ENCODE measurements around the gene CACFD1. TPM values are rescaled to one million over a fixed set of nuclear protein-coding genes. Genes with fewer than 3 reads are reported as not detected.

CACFD1 gene
- total RNA-seq, 4 donors from 2014 or later = 2.3 to 21.6 (median 5.2) TPM

DNA sequence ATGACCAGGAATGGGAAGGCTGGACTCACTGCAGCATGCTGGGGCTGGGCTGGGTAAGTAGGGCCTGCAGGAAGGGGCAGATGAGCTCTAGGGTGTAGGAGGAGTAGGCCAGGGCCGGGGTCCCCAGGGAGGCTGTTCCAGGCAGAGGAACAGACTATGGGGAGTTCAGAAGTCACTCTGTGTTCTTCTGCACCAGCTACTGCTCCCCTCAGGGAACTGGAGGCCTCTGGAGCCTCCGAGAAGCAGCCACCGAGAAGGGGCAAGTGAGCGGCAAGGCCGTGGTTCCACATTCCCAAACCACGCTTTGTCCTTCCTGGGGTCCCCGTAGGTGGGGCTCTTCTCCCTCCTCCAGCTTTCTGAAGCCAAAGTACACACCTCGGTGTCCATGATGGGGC is 27.6 kb downstream of the CACFD1 start:
- no peaks in the 10 kb centered on the region for H3K36me3 ChIP-seq
- H3K4me3 ChIP-seq = no peak overlapping the region
- H3K4me1 ChIP-seq = no peaks in the 10 kb centered on the region
- intact Hi-C loops (cut with DNase I; ENCODE audit: low total_unique reads) = loop anchor here (5.0 kb wide), 2 partner anchors 80 to 300 kb away; no protein-coding TSS in a partner anchor
- no peak for DNase-seq
- TF ChIP-seq CTCF (IDR thresholded peaks at IDR 0.05) (no peak), POLR2A (IDR thresholded peaks at IDR 0.05) (no peak)
- H3K27me3 ChIP-seq = no peaks in the 10 kb centered on the region
- no peaks in the 10 kb centered on the region for H3K9me3 ChIP-seq
- no peak overlapping the region for H3K27ac ChIP-seq

DNA sequence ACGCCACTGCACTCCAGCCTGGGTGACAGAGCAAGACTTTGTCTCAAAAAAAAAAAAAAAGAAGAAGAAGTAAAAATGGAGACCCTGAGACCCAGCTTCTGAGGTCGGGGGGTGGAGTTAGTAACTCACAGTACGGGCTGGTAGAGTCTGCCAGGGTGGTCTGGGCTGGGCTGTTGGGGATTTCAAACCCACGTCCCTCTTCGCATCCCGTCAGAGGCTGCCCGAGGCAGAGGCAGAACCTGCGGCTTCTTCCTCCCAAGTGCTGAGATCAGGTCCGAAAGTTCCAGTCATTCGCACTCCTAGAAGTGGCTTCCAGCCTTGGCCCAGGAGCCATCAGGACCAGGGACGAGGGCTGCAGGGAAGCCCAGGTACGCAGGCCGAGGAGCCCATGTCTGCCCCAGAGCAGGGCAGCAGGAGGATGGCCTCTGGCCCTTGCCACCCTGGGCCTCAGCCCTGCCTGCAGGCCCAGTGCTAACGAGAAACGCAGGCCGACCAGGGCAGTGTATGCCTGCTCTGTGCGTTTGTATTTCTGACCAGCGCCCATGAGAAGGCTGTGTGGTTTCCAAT is 29.0 kb downstream of the CACFD1 start:
- intact Hi-C loops (cut with DNase I; ENCODE audit: low total_unique reads) = loop anchor here (5.0 kb wide), 2 partner anchors 81 to 301 kb away; no protein-coding TSS in a partner anchor
- Histone ChIP-seq H3K36me3 (no peaks in the 10 kb centered on the region), H3K4me1 (no peaks in the 10 kb centered on the region), H3K4me3 (no peak overlapping the region), H3K27ac (no peak overlapping the region), H3K9me3 (no peaks in the 10 kb centered on the region), H3K27me3 (no peaks in the 10 kb centered on the region)
- TF ChIP-seq POLR2A (IDR thresholded peaks at IDR 0.05) (no peak), CTCF (IDR thresholded peaks at IDR 0.05) (no peak)
- no peak for DNase-seq

GRCh38 chr9:133489253-133490190 is 29.7 kb downstream of the CACFD1 start:
- Histone ChIP-seq H3K4me1 (no peaks in the 10 kb centered on the region), H3K9me3 (no peaks in the 10 kb centered on the region), H3K27me3 (no peaks in the 10 kb centered on the region), H3K4me3 (no peak overlapping the region), H3K27ac (no peak overlapping the region), H3K36me3 (no peaks in the 10 kb centered on the region)
- DNase-seq = no peak
- no peak for TF ChIP-seq POLR2A (IDR thresholded peaks at IDR 0.05)
- no peak for TF ChIP-seq CTCF (IDR thresholded peaks at IDR 0.05)
- intact Hi-C loops (cut with DNase I; ENCODE audit: low total_unique reads) = loop anchor here (5.0 kb wide), 2 partner anchors 82 to 302 kb away; no protein-coding TSS in a partner anchor

- TF ChIP-seq POLR2A (IDR thresholded peaks at IDR 0.05) (no peak), CTCF (IDR thresholded peaks at IDR 0.05) (no peak)
- Histone ChIP-seq H3K27me3 (no peaks in the 10 kb centered on the region), H3K36me3 (no peaks in the 10 kb centered on the region), H3K27ac (no peak overlapping the region), H3K4me3 (no peak overlapping the region), H3K4me1 (no peaks in the 10 kb centered on the region), H3K9me3 (no peaks in the 10 kb centered on the region)
- intact Hi-C loops (cut with DNase I; ENCODE audit: low total_unique reads) = no loop called here
- DNase-seq = no peak
These were observed 30.5 kb downstream of the CACFD1 start for GRCh38 chr9:133490201-133490681.

Data from uterus (tissue), 4 donors.